GM12801 (cell line): ENCODE results near the gene TMEM179B.

ENCODE experiments used
- CTCF ChIP-seq: IDR thresholded peaks from one replicate; pipeline ENCODE4 v1.5.1; 2011; ENCODE audit warnings: control low read depth; ENCODE audit not compliant: insufficient read length; ENCODE audit errors: extremely low read depth

TMEM179B gene

DNA sequence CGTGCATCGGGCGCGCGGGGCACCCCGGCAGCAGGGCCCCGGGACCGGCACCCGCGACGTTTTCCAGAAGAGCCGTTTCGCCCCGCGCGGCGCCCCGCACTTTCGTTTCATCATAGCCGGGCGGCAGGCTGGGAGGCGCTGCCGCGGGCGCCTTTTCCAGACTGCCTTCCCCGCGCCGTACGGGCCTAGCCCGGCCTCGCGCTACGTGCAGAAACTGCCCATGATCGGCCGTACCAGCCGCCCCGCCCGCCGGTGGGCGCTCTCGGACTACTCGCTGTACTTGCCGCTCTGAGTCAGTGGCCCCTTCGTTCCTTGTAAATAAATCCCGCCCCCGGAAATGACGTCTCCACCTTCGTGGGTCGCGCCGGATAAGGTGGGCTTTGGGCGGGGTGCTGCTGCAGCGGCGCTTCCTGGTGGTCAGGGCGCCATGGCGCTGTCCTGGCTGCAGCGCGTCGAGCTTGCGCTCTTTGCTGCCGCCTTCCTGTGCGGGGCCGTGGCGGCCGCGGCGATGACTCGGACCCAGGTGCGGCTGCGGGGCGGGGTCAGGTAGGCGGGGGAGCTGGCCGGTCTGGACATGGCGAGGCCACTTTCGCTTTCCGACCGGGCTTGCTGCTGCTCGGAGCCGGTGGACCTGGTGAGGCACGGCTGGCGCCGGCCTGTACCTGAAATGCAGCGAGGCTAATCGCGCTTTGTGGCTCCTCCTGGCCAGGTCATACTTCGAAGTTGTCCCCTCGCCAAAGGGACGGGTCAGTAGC is at the start of gene TMEM179B:
Gene TMEM179B, plus strand, starts transcription at position 398 of the 755 bp plus-strand sequence. Its CDS starts 30 bp downstream, at position 428.
- no peak for TF ChIP-seq CTCF

DNA sequence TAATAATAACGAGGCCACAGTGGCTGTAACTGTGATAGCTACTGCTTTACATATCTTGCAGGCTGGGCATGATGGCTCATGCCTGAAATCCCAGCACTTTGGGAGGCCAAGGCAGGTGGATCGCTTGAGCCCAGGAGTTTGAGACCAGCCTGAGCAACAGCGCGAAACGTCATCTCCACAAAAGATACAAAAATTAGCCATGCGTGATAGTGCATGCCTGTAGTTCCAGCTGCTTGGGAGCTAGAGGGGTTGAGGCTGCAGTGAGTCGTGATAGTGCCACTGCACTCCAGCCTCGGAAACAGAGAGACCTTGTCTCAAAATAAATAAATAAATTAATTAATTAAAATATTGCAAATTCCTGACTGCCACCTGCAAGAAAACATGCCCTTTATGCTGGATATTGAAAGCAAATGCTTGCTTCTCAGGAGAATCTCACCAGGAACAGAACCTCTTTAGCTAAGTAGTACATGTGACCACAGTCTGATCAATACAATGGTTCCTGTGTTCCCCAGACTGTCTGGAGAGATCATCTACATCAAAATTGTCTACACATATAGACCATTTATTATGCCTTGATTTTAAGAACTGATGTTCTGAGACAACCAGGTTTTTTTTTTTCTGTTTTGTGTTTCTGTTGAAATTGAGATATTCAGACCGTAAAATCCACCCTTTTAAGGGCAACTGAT is 39.6 kb upstream of the TMEM179B start:
- no peak for TF ChIP-seq CTCF

DNA sequence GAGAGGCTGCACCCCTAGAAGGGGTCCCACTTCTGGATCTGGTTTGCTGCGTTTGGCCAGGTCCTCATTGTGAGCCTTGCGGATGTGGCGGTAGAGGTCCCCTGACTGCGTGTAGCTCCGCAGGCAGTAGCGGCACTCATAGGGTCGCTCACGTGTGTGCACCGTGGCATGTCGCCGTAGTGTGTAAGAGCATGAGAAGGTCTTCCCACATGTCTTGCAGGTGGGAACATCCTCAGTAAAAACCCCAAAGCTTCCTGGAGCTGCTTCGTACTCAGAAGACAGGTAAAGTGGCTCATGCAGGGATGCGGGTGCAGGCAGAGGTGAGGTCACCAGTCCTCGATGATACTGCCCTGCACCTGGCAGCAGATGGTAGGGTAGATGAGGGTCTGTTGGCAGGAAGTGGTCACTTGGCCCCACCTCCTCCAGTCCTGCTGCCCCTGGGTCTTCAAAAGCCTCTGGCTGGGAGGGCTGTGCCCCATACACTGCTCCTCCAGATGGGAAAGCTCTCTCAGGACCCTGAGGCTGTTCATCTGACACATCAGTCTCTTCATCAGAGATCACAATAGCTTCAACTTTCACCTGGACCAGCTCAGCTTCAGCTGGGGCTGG is 34.9 kb upstream of the TMEM179B start:
- TF ChIP-seq CTCF, result no peak

DNA sequence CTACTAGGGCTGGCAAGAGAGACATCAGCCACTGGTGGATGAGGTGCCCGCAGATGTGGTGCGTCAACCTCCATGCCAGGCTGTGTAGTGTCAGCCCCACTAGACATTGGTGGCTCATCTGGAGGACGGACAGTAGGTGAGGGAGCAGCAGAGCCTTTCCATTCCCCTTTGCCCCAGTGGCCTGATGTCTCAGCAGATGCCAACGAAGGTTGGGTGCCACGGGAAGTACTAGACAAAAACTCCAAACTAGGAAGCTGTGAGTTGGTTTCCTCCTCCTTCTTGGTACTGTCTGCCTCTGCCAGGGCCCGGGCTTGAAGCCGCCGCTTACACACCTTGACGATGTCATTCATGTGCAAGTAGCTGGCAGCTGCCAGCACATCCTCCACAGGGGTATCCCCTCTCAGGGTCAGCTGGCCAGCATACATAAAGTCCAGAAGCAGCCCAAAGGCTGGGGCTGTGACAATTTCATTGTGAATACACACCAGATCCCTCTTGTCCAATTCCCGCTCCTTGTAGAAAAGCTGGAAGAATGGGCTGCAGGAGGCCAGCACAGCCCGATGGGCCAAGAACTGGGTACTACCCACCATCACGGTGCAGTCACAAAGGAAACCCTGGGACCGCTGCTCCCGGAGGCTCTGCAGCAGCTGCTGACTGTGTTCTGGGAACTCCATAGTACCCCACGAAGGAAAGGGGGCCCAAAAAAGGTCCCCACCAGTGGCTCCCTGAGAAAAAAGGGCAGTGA is 34.0 kb upstream of the TMEM179B start:
- TF ChIP-seq CTCF, result no peak

- TF ChIP-seq CTCF, result no peak
Measured at GRCh38 chr11:62753736-62754603, 33.2 kb upstream of the TMEM179B start, which contains the start of gene ZBTB3. Gene ZBTB3, minus strand, starts transcription at chr11:62754160. Its CDS starts 496 bp downstream, at chr11:62753664.

DNA sequence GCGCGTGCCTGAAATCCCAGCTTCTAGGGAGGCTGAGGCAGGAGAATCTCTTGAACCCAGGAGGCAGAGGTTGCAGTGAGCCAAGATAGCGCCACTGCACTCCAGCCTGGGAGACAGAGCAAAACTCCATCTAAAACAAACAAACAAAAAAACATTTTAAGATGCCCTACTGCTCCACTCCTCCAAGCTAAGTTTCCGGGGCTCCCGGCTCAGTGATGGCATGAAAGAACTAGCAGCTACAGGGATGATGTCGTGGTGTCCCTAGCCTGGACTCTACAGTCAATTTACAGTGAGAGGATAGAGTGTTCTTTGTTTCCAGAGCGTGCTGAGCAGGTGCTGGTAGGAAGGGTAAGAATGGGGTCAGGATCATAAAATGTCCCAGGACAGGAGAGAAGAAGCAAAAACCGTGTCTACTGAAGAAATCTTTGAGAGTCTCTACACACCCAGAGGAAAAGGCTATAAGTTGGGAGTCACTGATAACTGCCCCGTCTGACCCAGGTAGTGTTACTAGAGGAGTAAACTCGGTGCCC is 32.1 kb upstream of the TMEM179B start:
- TF ChIP-seq CTCF, result no peak
